ENCODE results near the gene PTDSS2.

Gene PTDSS2

DNA sequence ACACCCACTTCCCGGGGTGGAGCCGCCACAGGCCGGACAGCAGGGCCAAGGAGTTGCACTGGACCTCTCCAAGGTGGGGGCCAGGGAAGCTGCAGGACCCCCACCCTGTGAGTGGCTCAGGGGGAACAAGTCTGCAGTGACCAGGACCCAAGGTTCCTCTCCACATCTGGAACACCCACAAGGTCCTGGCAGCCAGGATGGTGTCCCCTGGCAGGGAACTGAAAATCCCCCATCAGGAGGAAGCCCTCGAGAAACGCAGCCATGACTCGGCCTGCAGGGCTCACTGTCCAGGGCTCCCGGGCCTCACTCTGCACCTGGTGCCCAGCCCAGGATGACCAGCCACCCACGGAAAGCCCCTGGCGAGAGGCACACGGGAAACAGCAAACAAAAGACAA lies 45.5 kb downstream of the PTDSS2 start:
- Mint-ChIP-seq H3K4me3 (no peak overlapping the region), H3K9me3 (peaks cover 0 to 8% of the 10 kb centered on the region in 2 donors), H3K27ac (peak overlapping the region in 1 of 2 donors; percentile 19), H3K4me1 (peaks cover 24% of the 10 kb centered on the region), H3K27me3 (no peaks in the 10 kb centered on the region)
- no peak for ATAC-seq
- no peak for DNase-seq

DNA sequence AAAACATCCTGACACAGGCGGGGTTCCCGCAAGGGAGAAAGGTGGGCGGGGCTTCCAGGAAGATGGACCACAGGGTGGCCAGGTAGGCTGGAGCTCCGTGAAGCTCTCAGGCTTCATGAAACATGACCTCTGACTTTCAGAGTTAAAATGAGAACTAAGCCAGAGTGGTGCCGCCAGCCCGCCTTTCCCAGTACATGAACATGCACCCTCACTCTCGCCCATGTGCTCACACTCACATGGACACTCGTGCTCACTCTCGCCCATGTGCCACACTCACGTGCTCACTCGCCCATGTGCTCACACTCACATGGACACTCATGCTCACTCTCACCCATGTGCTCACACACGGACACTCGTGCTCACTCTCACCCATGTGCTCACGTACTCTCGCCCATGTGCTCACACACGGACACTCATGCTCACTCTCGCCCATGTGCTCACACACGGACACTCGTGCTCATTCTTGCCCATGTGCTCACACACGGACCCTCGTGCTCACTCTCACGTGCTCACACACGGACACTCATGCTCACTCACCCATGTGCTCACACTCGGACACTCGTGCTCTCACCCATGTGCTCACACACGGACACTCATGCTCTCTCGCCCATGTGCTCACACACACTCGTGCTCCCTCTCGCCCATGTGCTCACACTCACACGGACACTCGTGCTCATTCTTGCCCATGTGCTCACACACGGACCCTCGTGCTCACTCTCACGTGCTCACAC lies 46.9 kb downstream of the PTDSS2 start:
- peak overlapping the region in 1 of 2 donors; percentile 51 for H3K27ac Mint-ChIP-seq
- DNase-seq (no peak), ATAC-seq (no peak)
- no peaks in the 10 kb centered on the region for H3K27me3 Mint-ChIP-seq
- peaks cover 36% of the 10 kb centered on the region for H3K4me1 Mint-ChIP-seq
- H3K4me3 Mint-ChIP-seq: no peak overlapping the region
- H3K9me3 Mint-ChIP-seq: peaks cover 0 to 8% of the 10 kb centered on the region in 2 donors

DNA sequence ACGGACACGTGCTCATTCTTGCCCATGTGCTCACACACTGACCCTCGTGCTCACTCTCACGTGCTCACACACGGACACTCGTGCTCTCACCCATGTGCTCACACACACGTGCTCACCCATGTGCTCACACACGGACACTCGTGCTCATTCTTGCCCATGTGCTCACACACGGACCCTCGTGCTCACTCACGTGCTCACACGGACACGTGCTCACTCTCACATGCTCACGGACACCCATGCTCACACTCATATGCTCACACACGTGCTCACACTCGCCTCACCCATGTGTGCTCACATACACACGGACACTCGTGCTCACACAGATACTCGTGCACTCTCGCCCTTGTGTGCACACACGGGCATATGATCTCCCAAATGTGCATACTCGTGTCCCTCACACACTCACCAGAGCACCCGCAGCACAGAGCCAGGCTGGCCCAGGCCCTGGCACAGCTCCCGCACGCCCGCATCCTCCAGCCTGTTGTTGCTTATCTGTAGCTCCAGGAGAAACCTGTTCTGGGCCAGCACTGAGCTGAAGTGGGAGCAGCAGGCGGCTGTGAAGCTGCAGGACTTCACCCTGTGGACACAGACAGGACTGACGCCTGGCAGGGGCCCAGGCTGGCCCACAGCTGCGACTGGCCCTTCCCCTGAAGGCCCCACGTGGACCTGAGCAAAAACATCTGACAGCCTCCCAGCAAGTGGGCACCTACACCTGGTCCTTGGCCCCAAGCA lies 47.7 kb downstream of the PTDSS2 start:
- Mint-ChIP-seq H3K27ac (peak overlapping the region in 1 of 2 donors; percentile 9), H3K9me3 (peaks cover 0 to 8% of the 10 kb centered on the region in 2 donors), H3K4me3 (no peak overlapping the region)

DNA sequence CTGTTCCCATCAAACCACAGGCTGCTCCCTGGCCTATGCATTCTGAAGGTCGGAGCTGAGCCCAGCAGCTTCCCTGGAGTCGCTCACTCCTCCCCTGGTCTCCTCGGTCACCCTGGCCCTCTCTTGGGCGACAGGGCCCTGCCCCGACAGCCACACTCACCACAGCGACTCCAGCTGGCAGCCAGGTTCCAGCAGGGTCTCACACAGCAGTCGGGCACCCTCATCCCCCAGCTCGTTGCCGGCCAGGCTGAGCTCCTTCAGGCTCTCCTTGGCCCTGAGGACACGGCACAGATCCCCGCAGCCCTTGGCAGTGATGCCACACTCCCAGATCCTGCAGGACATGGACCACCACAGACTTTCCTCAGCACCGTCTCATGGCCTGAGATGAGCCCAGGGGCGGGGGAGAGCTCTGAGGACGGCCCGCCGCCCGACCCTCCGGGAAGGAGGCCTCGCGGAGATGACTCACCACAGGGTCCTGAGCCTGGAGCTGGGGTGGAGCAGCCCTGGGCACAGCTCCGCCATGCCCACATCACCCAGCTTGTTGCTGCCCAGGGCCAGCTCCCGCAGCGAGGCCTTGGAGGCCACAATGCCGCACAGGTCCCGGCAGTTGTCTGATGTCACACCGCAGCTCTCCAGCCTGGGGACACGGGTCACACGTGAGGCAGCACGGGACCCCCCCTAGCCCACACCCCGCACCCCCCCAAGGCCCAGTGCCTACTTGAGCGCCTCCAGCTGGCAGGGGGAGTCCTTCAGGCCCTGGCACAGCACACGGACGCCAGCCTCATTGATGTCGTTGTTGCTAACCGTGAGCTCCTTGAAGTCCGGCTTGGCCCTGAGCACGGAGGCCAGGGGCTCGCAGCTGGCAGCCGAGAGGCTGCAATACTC lies 48.5 kb downstream of the PTDSS2 start:
- Mint-ChIP-seq H3K9me3 (peaks cover 0 to 8% of the 10 kb centered on the region in 2 donors), H3K4me1 (peaks cover 50% of the 10 kb centered on the region), H3K27ac (no peak overlapping the region), H3K4me3 (no peak overlapping the region), H3K27me3 (no peaks in the 10 kb centered on the region)
- ATAC-seq (no peak), DNase-seq (no peak)

More for the DNA sequence above, 47.7 kb downstream of the PTDSS2 start:
- ATAC-seq (no peak), DNase-seq (no peak)
- Mint-ChIP-seq H3K27me3 (no peaks in the 10 kb centered on the region), H3K4me1 (peaks cover 42% of the 10 kb centered on the region)

DNA sequence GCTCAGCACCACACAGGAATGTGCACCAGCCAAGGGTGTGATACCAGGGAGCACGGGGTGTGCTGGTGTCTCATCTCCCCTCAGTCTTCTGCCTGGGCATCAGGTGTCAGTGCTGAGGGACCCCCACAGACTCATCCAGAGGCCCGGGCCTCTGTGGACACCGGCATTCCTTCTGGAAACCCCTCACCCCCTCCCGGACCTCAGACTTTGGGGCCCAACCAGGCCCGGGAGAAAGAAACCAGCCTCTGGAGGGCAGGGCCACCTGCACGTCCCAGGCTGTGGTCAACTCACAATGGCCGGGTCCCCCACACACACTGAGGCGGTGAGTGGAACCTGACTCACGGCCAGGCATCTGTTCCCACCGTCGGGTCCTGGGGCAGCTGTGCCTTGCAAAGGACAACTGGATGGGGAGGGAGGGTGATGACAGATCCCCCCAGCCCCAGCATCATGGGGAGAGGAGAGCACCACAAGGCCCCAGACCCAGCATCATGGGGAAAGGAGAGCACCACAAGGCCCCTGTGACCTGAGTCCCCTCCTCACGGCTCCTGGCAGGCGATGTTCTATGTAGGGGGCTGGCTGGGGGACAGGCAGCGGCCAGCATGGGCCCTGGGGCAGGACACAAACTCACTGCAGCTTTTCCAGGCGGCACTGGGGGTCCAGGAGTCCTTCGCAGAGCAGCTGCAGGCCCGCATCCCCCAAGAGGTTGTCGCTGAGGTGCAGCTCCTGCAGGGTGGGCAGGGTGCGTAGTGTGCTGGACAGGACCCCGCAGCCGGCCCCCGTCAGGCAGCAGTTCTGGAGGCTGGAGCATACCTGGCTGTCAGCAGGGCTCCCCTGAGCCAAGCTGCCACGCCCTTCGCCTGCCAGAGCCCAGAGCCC lies 49.4 kb downstream of the PTDSS2 start:
- peaks cover 59% of the 10 kb centered on the region for H3K4me1 Mint-ChIP-seq
- H3K27ac Mint-ChIP-seq: peak overlapping the region in 1 of 2 donors; percentile 71
- peaks cover 0 to 8% of the 10 kb centered on the region in 2 donors for H3K9me3 Mint-ChIP-seq
- no peak for DNase-seq
- H3K4me3 Mint-ChIP-seq: no peak overlapping the region
- H3K27me3 Mint-ChIP-seq: no peaks in the 10 kb centered on the region
- ATAC-seq: no peak

DNA sequence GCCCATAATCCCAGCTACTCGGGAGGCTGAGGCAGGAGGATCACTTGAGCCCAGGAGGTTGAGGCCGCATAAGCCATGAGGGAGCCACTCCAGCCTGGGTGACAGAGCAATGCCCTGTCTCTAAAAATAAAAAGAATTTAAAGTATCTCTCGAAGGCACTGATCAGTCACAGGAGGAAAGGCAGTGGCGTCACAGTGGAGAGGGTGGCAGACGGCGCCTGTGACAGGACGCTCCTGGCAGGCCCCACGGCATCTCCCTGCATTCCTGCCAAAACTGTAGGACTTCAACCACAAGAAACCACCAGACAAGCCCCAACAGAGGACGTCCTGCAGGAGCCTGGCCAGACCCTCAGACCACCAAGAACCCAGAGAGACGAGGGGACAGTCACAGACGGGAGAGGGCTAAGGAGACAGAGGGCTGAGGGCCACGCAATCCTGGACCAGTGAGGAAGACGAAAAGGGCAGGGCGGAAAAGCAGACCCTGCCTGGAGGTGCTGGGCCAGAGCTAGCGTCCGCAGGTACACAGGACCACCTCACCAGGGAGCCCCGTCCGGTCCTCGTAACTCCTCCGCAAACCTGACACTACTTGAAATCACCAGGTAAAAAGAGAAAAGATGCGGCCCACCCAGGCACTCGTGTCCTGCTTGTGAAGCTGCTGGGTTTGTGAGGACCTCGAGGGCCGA lies 51.1 kb downstream of the PTDSS2 start:
- peaks cover 0 to 8% of the 10 kb centered on the region in 2 donors for H3K9me3 Mint-ChIP-seq
- DNase-seq (no peak), ATAC-seq (no peak)
- no peak overlapping the region for H3K4me3 Mint-ChIP-seq
- H3K27ac Mint-ChIP-seq: peak overlapping the region in 1 of 2 donors; percentile 91
- H3K4me1 Mint-ChIP-seq: peaks cover 69% of the 10 kb centered on the region
- no peaks in the 10 kb centered on the region for H3K27me3 Mint-ChIP-seq

DNA sequence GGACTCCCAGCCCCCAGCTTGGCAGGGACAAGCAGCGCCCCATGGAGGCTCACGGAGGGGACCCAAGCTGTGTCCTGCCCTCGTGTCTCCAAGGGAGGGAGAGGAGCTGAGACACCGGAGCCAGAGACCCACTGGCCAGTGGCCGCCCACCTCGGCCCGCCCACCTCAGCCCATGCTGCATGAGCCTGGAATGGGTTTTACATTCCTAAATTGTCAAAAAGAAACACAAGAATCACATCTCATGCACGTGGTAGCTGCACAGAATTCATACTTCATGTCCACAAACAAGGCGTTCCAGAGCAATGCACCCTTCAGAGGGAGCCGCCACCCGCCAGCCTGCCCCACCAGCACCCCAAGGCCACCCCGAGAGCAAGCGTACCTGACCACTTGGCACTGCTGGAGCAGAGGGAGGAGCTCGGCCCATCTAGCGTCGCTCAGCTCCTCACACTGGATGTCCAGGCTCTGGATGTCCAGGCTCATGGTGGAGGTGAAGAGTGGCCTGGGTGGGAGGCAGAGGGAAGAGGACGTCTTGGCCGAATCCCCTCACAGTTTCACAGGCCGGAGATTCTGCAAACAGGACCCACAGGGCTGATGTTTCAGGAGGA lies 51.7 kb downstream of the PTDSS2 start:
- Mint-ChIP-seq H3K27ac (peak overlapping the region; percentile 25 to 91), H3K27me3 (no peaks in the 10 kb centered on the region), H3K9me3 (peaks cover 0 to 8% of the 10 kb centered on the region in 2 donors), H3K4me1 (peaks cover 72% of the 10 kb centered on the region), H3K4me3 (no peak overlapping the region)
- ATAC-seq (no peak), DNase-seq (no peak)

DNA sequence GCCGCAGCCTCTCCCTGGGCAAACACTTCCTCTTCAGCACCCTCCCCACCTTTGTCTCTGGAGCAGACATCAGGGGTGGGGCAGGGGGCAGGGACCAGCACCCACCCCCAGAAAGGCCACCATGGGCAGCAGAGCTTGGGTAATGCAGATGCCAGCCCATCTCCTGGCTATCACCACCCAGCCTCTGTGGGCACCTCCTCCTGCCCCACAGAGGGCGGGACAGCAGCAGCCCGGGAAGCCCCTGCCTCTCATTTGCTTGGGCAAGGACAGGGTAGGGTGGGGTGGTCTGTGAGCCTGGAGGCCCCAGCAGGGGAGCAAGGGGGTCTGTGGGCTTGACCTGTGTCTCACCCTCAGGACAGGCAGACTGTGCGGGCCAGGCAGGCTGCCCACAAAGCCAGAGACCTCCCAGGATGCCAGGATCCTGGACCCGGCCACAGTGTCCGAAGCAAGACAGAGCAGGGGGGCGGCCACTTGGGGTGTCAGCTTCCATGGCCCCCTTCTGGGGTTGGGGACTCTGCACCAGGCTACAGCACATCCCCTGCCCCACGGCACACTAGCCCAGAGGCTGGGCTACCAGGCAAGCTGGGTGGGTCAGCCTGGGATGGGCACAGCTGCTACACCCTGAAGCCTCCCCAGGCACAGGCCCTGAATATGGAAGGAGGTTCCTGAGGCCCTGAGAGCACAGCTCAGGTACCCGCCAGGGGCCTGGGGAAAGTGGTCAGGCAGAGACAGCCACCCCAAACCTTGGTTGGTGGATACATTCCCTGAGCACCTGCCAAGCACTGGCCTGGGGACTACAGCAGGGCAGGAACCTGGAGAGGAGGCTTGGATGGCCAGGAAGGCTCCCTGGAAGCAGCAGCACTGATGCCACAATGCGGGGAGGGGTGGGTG lies 52.5 kb downstream of the PTDSS2 start:
- no peak for DNase-seq
- ATAC-seq: no peak
- peak overlapping the region; percentile 25 to 54 for H3K27ac Mint-ChIP-seq
- peaks cover 68% of the 10 kb centered on the region for H3K4me1 Mint-ChIP-seq
- H3K27me3 Mint-ChIP-seq: no peaks in the 10 kb centered on the region
- peaks cover 0 to 4% of the 10 kb centered on the region in 2 donors for H3K9me3 Mint-ChIP-seq
- no peak overlapping the region for H3K4me3 Mint-ChIP-seq

DNA sequence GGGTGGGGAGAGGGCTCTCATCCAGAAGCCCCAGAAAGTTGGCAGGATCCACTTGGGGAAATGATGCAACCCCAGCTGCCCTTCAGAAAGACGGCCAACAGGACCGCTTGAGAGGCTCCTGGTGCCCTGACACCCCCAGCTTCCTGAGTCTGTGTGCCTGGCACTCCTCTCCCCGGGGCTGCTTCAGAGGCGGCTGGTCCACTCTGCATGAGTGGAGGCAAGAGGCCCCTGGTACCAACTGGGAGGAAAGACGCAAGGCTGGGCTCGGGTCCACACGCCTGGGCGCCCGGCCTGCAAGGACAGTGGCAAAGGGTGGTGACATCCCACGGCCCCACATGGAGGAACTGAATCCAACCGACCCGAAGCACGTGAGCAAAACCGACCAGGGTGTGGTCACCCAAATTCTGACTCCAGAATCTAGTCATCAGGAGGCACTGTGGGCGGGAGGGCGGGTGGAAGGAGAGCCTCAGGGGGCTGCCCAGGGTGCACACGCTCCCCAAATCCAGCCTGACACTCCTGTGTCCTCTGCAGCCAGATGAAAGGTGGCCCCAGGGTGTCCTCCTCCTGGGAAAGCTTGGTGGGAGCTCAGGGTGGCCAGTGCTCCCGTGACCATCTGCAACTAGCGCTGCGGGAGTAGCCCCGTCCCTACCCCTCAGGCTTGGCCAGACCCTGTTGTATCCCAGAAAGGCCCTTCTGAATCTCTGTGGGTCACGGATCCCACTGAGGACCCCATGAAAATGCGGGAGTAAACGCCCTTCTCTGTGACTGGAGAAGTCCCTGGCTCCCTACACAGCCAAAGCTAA lies 53.3 kb downstream of the PTDSS2 start:
- Mint-ChIP-seq H3K4me3 (peak overlapping the region; percentile 99), H3K27me3 (no peaks in the 10 kb centered on the region), H3K27ac (peak overlapping the region in 1 of 2 donors; percentile 87), H3K9me3 (no peaks in the 10 kb centered on the region), H3K4me1 (peaks cover 68% of the 10 kb centered on the region)
- no peak for ATAC-seq
- DNase-seq: no peak

DNA sequence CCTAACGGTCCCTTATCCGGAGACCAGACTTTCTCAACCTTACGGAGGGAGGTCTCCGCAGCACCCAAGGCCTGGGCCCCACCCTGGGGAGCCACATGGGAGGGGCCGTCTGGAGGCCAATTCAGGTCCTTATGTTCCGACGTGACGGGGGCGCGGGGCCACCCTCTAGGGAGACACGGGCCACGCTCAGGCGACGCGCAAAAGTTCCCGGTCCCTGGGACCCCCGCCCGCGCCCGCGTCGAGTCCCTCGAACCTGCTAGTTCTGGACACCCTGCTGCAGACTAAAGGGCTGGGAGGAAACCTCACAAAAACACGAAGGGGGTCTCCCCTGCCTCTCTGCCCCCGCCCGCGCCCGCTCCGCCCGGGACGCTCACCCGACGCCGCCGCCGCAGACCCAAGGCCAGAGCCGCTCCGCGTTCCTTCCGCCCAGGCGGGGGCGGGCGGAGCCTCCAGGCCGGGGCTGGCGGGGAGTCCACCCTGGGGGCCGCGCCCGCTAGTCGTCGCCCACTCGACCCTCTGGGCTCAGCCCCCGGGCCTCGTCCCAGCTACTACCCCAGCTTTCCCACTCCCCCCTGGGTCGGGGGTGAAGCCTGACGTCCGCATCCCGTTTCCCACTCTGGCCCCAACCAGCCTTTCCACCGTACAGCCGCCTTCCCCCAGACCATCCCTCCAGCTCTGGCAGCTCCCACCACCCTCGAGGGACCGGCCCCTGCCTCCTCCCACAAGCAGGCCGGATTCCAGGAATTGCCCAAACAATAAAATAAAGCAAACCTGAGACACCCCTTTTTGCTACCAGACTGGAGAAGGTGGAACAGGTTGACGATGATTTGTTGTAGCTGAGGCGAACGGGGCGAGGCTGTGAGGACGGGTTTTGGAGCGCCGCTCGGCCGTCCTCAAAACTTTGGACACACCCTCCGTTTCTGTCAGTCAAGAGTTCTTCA lies 54.2 kb downstream of the PTDSS2 start:
- H3K4me3 Mint-ChIP-seq: peak overlapping the region; percentile 99
- H3K27ac Mint-ChIP-seq: peak overlapping the region; percentile 69 to 98
- H3K27me3 Mint-ChIP-seq: no peaks in the 10 kb centered on the region
- ATAC-seq (no peak), DNase-seq (no peak)
- peaks cover 62% of the 10 kb centered on the region for H3K4me1 Mint-ChIP-seq
- no peaks in the 10 kb centered on the region for H3K9me3 Mint-ChIP-seq

DNA sequence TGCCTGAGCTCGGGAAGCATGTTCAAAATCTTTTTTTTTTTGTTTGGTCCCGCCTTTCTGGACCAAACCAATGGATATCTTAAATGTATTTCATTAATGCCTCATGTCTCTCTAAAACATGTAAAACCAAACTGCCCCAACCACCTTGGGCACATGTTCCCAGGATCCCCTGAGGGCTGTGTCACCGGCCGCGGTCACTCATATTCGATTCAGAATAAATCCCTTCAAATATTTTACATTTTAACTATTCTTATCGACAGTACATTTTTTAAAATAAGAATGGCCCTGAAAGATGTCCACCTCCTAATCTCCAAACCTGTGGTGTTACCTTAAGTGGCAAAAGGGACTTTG lies 54.9 kb downstream of the PTDSS2 start:
- peak overlapping the region; percentile 99 for H3K4me3 Mint-ChIP-seq
- DNase-seq (no peak), ATAC-seq (no peak)
- no peaks in the 10 kb centered on the region for H3K9me3 Mint-ChIP-seq
- peak overlapping the region; percentile 25 to 98 for H3K27ac Mint-ChIP-seq
- peaks cover 65% of the 10 kb centered on the region for H3K4me1 Mint-ChIP-seq
- no peaks in the 10 kb centered on the region for H3K27me3 Mint-ChIP-seq
